Ovary (tissue), 9 donors: ENCODE results near the gene OLFML2A. TPM values are rescaled to one million over a fixed set of nuclear protein-coding genes. Genes with fewer than 3 reads are reported as not detected.

Experiments used
- DNase-seq, 5 donors: peaks; one replicate each; pipeline ENCODE4 v3.0.0-alpha.2; 2019 to 2020
- H3K27ac ChIP-seq, 2 donors: fragments of 200-600 bp; one replicate each; pipeline versions ENCODE4 v1.5.1 to v1.8.0; 2019 to 2022
- H3K27me3 ChIP-seq: fragments of 200-600 bp; one replicate; pipeline ENCODE4 v1.8.0; 2022
- H3K36me3 ChIP-seq: fragments of 200-600 bp; sonication (generic); one replicate; pipeline ENCODE4 v1.5.1; 2019
- H3K4me1 ChIP-seq: one replicate; pipeline ENCODE4 v1.8.1; 2013; ENCODE audit warnings: mild to moderate bottlenecking, moderate library complexity; ENCODE audit not compliant: insufficient read depth
- H3K4me3 ChIP-seq: fragments of 200-600 bp; sonication (generic); one replicate; pipeline ENCODE4 v1.5.1; 2017
- H3K9me3 ChIP-seq, 2 donors: fragments of 200-600 bp in 1 of 2; sonication (generic) in 1 of 2; one replicate each; pipeline versions ENCODE4 v1.5.1 to v1.8.1; 2013 to 2019; ENCODE audit warnings: mild to moderate bottlenecking in 1 of 2, moderate library complexity in 1 of 2
- CTCF ChIP-seq, 3 donors: fragments of 450-650 bp in 2 of 3; fragments of 200-600 bp in 1 of 3; IDR thresholded peaks; one replicate each; pipeline versions ENCODE4 v1.5.1 to v1.8.0; 2016 to 2022; ENCODE audit warnings: antibody characterized with exemption in 3 of 3, mild to moderate bottlenecking in 1 of 3
- EP300 ChIP-seq: sonication (generic); formaldehyde crosslinking; IDR thresholded peaks from one replicate; pipeline ENCODE4 v1.6.1; 2017; ENCODE audit warnings: antibody characterized with exemption
- POLR2A ChIP-seq: fragments of 450-650 bp; IDR thresholded peaks from one replicate; pipeline ENCODE4 v1.6.1; 2017; ENCODE audit warnings: antibody characterized with exemption, mild to moderate bottlenecking, moderate library complexity
- WGBS, 3 donors: extraction: QIAGEN DNeasy Blood & Tissue Kit in 1 of 3; methylation state at CpG; one replicate each; pipeline versions ENCODE4 v1.1.5 to v1.1.7; 2013 to 2017; 5-methylcytosine and 5-hydroxymethylcytosine counted together
- intact Hi-C, 4 donors: fragments of 100-400 bp; cut with DNase I; formaldehyde crosslinking; loops; one replicate each; pipeline versions ENCODE4 v1.11.0 to v1.15.1; 2022 to 2023
- polyA plus RNA-seq, 2 donors: library from polyadenylated mRNA; stranded (reverse); fragments of 200-250 nt in 1 of 2; fragments of 350-450 nt in 1 of 2; fragmentation: Illumina TruSeq in 1 of 2; extraction: RNeasy Lipid Tissue Mini Kit (QIAGEN cat#74804) in 1 of 2; gene quantifications; one replicate each; pipeline ENCODE4 v1.2.3, GENCODE V29; 2013 to 2014
- total RNA-seq, 7 donors: library from RNA; depleted of rRNA in 2 of 7; stranded (reverse); fragments of >200 nt in 2 of 7; fragmentation: NEBNext Ultra II Directional in 3 of 7; extraction: Animal tissue kit (Norgen Biotek cat#: 25700) in 3 of 7; gene quantifications; one replicate each; pipeline versions ENCODE4 v1.1.0 to v1.2.4, GENCODE V29; 2016 to 2023
- donor health status: DM: no; HTN: no; CAD: no; lungs with moderate emphysema.
- donor health status: DM: no; HTN: no; CAD: no.
- donor health status: Bipolar disorder and iron deficiency.
- donor health status: DM: yes; HTN: yes; CAD: no.
- donor health status: DM: no; HTN: no; CAD: no.
- donor health status: DM: yes; HTN: yes; CAD: no.

The OLFML2A gene
- total and polyA plus RNA-seq, 9 donors = 14.7 to 63.4 (median 31.0) TPM

GRCh38 chr9:124780757-124781151 lies 3.8 kb downstream of the OLFML2A start:
- Histone ChIP-seq H3K9me3 (no peaks in the 10 kb centered on the region), H3K27me3 (no peaks in the 10 kb centered on the region), H3K36me3 (no peaks in the 10 kb centered on the region), H3K4me1 (peaks cover 13% of the 10 kb centered on the region), H3K27ac (peak overlapping the region in 1 of 2 donors; percentile 80), H3K4me3 (no peak overlapping the region)
- no peak for TF ChIP-seq CTCF (IDR thresholded peaks at IDR 0.05)
- no peak for TF ChIP-seq POLR2A
- TF ChIP-seq EP300 = no peak
- intact Hi-C loops = loop anchor here in 1 of 4 donors (5.0 kb wide), 1 partner anchor 57 kb away; no protein-coding TSS in a partner anchor
- DNase-seq = no peak
- 97 to 100% (median 99%) methylated on average over 4 of the region's 4 CpGs for WGBS, 3 donors

GRCh38 chr9:124781967-124782660 lies 5.2 kb downstream of the OLFML2A start:
- H3K27ac ChIP-seq = peak overlapping the region in 1 of 2 donors; percentile 44
- DNase-seq = peak in 1 of 5 donors; percentile 11
- H3K4me1 ChIP-seq = peaks cover 13% of the 10 kb centered on the region
- H3K27me3 ChIP-seq = no peaks in the 10 kb centered on the region
- intact Hi-C loops = loop anchor here in 1 of 4 donors (5.0 kb wide), 1 partner anchor 55 kb away; no protein-coding TSS in a partner anchor
- TF ChIP-seq CTCF (IDR thresholded peaks at IDR 0.05) (no peak), EP300 (no peak), POLR2A (no peak)
- no peaks in the 10 kb centered on the region for H3K36me3 ChIP-seq
- 67 to 84% (median 69%) methylated on average over 3 of the region's 3 CpGs for WGBS, 3 donors
- H3K9me3 ChIP-seq = no peaks in the 10 kb centered on the region
- H3K4me3 ChIP-seq = no peak overlapping the region

- 67 to 71% (median 68%) methylated on average over 13 of the region's 13 CpGs for WGBS, 3 donors
- no peaks in the 10 kb centered on the region for H3K9me3 ChIP-seq
- no peak overlapping the region for H3K4me3 ChIP-seq
- peaks cover 10% of the 10 kb centered on the region for H3K4me1 ChIP-seq
- no peaks in the 10 kb centered on the region for H3K27me3 ChIP-seq
- intact Hi-C loops = loop anchor here in 1 of 4 donors (5.0 kb wide), 1 partner anchor 54 kb away; no protein-coding TSS in a partner anchor
- no peaks in the 10 kb centered on the region for H3K36me3 ChIP-seq
- H3K27ac ChIP-seq = peak overlapping the region in 1 of 2 donors; percentile 44
- no peak for TF ChIP-seq EP300
- TF ChIP-seq POLR2A = no peak
- TF ChIP-seq CTCF (IDR thresholded peaks at IDR 0.05) = no peak
- DNase-seq = peak in 3 of 5 donors; percentile 21 to 40 (median 22)
Measured at GRCh38 chr9:124782661-124783574, 6.0 kb downstream of the OLFML2A start.

- WGBS, 3 donors = 58 to 82% (median 77%) methylated on average over 2 of the region's 2 CpGs
Measured at GRCh38 chr9:124783830-124784229, 6.9 kb downstream of the OLFML2A start.

More at GRCh38 chr9:124783830-124784229, 6.9 kb downstream of the OLFML2A start:
- DNase-seq = peak in 2 of 5 donors; percentile 3 to 6
- no peaks in the 10 kb centered on the region for H3K36me3 ChIP-seq
- intact Hi-C loops = loop anchor here in 1 of 4 donors (5.0 kb wide), 1 partner anchor 53 kb away; no protein-coding TSS in a partner anchor
- H3K4me3 ChIP-seq = no peak overlapping the region
- H3K4me1 ChIP-seq = peaks cover 10% of the 10 kb centered on the region
- H3K27me3 ChIP-seq = no peaks in the 10 kb centered on the region
- no peaks in the 10 kb centered on the region for H3K9me3 ChIP-seq
- TF ChIP-seq POLR2A = no peak
- no peak for TF ChIP-seq EP300
- TF ChIP-seq CTCF (IDR thresholded peaks at IDR 0.05) = no peak
- H3K27ac ChIP-seq = no peak overlapping the region
